HTR-8/SVneo (cell line): ENCODE data around the gene NR0B2.
A peak's percentile ranks its signal among the peaks of the same experiment; 100 is the strongest.

ENCODE experiments used
- DNase-seq: peaks from one replicate; pipeline ENCODE4 v3.0.0; 2011; ENCODE audit warnings: low spot score, mixed read lengths; ENCODE audit not compliant: insufficient read length
- FAIRE-seq: peaks from 2 replicates; lab custom pipeline; 2011; peaks lifted over from hg19 to GRCh38; lab: Jason Lieb, UNC

NR0B2 gene

GRCh38 chr1:26938004-26938658 is 24.4 kb upstream of the NR0B2 start:
- DNase-seq, result no peak
- FAIRE-seq, result no peak

- DNase-seq (no peak), FAIRE-seq (no peak)
Measured at GRCh38 chr1:26936823-26937222, 23.0 kb upstream of the NR0B2 start.

DNA sequence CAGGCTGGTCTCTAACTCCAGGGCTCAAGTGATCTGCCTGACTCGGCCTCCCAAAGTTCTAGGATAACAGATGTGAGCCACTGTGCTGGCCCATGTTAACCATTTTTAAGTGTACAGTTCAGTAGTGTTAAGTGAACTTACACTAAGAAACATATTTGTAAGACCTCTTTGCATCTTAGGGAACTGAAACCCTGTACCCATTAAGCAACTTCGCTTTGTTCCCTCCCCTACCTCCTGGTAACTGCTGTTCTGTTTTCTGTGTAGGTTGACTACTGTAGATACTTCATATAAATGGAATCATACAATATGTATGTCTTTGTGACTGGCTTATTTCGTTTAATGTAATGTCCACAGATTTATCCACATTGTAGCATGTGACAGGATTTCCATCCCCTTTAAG is 18.8 kb upstream of the NR0B2 start:
- no peak for FAIRE-seq
- DNase-seq, result no peak

GRCh38 chr1:26923711-26924110 is 9.9 kb upstream of the NR0B2 start:
- FAIRE-seq (no peak), DNase-seq (no peak)

- DNase-seq, result no peak
- no peak for FAIRE-seq
Measured at GRCh38 chr1:26922901-26923300, 9.1 kb upstream of the NR0B2 start.

DNA sequence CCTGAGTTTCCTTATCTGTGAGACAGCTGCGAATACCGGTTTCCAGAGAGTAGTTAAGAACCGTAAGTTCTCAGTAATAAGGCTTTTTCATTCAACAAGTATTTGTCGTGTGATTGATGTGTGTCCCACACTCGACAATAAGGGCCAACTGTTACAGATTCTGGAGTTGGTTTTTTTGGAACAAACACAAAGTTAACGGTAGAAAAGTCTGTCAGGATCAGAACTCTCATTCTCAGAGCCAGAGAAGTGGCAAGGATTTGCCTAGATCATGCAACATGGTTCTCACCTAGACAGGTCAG is 8.6 kb upstream of the NR0B2 start:
- FAIRE-seq (no peak), DNase-seq (no peak)

DNA sequence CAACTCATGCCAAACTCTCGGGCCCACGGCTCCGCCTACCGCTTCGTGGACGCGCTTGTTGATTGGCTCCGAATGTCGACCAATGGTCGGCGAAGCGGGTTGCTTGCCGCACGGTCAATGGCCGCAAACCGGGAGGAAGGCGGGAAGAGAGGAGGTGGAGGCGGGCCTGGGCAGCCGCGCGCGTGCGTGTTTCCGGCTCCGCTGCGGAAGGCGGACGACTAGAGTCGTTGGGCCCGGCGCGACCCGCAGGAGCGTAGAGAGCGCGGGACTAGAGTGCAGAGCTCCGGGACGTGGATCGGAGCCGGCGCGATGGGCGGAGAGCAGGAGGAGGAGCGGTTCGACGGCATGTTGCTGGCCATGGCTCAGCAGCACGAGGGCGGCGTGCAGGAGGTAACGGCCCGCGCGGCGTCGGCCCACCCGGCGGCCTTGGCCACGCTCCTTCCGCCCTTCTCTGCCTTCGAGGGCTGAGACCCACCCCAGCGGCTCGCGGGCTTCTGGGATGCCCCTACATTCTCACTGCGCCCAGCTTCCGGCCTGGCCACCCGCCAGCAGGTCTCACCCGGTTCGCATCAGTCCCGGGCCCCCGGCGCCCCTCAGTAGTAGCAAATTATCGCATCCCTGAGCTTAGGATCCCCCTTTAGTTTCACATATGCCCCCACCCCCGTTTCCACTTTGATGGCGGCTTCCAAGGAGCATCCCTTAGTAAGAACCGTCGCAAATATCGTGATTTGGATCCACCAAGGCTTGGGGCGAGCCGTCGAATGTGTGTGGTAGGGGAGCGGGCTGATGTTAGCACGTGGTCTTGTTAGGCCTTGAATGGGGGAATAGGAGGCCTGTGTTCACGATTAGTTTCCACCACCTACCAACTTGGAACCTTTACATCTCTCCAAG is 8.0 kb upstream of the NR0B2 start, which contains the start of gene NUDC:
Gene NUDC (plus strand): TSS at position 204 of the 891 bp plus-strand sequence. CDS start 106 bp downstream, at position 310.
- FAIRE-seq (peak; percentile 97), DNase-seq (peak; percentile 93)

DNA sequence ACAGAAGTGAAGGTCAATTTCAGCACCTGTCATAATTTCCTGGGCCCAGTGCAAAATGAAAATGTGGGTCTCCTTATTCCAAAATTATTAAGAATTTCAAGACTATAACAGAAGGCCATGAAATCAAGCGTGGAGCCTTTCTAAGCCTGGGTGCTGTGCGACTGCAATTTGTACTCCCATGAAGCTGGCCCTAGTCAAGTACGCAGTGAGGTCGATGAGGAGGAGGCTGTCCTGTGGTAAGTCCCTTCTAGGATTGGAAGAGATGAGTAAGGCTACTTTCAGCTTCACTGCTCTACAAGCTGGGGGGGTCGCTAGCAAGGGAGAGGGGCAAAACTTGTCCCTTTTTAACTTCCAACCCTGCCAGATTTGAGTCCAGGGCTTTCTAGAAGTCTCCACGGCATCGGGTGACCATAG is 7.4 kb upstream of the NR0B2 start:
- FAIRE-seq, result no peak
- no peak for DNase-seq

GRCh38 chr1:26915204-26915842 is 1.5 kb upstream of the NR0B2 start:
- no peak for DNase-seq
- FAIRE-seq, result no peak

- FAIRE-seq (no peak), DNase-seq (no peak)
Measured at GRCh38 chr1:26913389-26913753, 404 bp downstream of the NR0B2 start.

- DNase-seq (no peak), FAIRE-seq (no peak)
Measured at GRCh38 chr1:26912147-26912490, 1.7 kb downstream of the NR0B2 start.

DNA sequence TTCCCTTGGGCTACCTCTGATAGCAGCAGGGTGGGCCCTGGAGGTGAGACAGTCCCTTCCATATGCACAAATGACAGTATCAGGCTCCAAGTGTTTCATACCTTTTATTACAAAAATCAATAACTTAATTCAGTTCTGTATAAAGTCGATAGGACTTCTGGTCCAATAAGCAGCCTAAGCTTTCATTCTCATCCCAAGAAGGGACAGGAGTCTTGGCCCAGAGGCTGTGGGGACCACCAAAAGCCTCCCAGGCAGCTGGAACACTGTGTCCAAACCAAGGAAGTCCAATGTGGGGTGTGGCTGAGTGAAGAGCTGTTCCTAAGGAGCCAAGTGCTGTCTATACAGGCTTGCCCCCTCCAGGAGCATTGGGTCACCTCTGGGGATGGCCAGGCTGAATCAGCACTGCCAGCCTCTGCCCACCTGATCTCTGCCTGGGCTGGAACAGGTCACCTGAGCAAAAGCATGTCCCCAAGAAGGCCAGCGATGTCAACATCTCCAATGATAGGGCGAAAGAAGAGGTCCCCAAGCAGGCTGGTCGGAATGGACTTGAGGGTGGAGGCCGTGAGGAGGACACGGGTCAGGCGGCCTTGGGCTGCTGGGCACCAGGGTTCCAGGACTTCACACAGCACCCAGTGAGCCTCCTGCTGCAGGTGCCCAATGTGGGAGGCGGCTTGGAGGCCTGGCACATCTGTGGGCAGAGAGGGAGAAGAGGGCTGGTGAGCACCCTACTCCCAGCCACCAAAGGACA is 2.2 kb downstream of the NR0B2 start:
- FAIRE-seq (no peak), DNase-seq (no peak)

DNA sequence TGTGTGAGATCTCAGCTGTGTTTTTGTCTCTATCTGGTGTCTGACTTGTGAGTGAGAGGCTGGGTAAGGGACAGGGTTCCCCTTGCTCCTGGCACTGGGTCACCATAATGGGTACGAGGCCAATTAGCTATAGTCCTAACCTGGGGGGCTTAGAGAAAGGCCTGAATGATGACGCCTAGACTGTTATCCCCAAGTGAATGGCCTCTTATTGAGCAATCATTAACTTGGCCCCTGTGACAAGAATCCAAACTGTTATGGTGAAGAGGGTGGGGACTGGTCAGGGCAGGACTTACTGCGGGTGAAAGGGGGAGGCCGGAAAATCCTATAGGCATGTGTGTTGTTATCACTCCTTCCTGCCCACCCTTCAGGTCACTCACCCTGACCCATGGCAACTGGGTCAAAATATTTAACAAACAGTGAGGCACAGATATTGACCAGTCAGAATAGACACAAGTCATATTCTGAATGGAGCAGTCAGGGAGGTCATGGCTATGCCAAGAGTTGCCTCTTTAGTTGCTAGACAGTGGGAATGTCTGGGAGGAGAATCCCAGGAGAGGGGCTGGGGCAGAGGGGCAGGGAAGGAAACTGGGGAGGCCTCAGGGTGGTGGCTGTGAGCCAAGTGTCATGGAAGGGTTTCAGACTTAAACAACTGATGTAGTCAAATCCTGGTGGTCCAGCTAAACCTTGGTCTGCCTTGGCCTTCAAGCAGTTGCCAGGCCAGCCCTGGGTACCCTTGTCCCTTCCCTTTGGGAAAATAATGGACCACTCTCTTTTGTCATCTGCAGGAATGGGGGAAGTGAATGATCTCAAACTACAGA is 3.2 kb downstream of the NR0B2 start:
- DNase-seq (no peak), FAIRE-seq (no peak)

GRCh38 chr1:26909951-26910342 is 3.8 kb downstream of the NR0B2 start:
- DNase-seq (no peak), FAIRE-seq (no peak)

DNA sequence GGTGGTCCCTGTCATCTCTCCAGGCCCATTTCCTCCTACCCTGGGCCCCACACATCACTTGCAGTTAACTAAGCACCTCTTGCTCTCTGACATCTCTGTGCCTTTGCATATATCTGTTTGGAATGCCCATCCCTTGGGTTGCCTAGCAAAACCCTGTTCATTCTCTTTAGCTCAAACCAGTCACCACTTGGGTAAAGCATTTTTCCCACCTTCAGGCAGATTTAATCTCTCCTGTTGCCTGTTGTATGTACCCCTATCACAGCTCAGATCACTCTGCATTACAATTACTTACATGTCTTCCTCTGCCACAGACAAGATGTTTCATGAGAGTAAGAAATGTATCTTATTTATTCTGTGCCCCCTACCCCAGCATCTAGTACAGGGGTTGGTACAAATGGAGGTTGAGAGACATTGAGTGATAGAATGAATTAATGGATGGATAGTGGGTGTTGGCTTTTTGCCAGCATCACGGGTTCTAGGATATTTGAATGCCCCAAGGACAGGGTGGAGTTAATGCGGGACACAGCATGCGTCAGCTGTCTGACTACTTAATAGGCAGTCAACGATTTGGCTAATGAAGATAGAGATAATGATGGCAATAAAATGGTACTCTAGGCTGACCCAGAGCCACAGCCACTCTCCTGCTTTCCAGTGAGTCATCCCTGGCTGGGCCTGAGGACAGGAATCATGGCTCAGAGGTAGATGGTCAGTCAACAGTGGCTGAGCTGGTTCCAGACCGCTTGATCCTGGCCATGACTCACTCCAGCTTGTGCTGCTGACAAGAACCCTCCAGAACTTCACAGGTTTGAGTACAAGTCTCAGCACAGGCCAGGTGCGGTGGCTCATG is 6.5 kb downstream of the NR0B2 start:
- FAIRE-seq (no peak), DNase-seq (peak; percentile 53)

- DNase-seq, result no peak
- no peak for FAIRE-seq
Measured at GRCh38 chr1:26900815-26901511, 12.8 kb downstream of the NR0B2 start.

- FAIRE-seq, result peak; percentile 78
Measured at GRCh38 chr1:26900001-26900814, 13.6 kb downstream of the NR0B2 start, which contains the start of gene GPATCH3. TSS of gene GPATCH3 (minus strand) at chr1:26900467. CDS start at chr1:26900442, 25 bp downstream.

More at GRCh38 chr1:26900001-26900814, 13.6 kb downstream of the NR0B2 start, which contains the start of gene GPATCH3:
- DNase-seq, result peak; percentile 87
